GM23338 (cell line): ENCODE data around the gene LCE5A. TPM values are rescaled to one million over a fixed set of nuclear protein-coding genes. Genes with fewer than 3 reads are reported as not detected.
"Not testable (repeated sequence)": the region's sequence is repeated elsewhere in the genome, so short reads cannot be mapped to it uniquely, and the experiment has no call there.

Source experiments
- ATAC-seq: fragments of 200-7000 bp; cut with Tn5 transposase; 3 replicates; pipeline ENCODE4 v1.9.1; 2020
- DNase-seq: peaks from one replicate; pipeline ENCODE4 v3.0.0-alpha.2; 2015; ENCODE audit warnings: low spot score
- H2AFZ ChIP-seq: fragments of 200-600 bp; sonication (generic); 2 replicates; pipeline ENCODE4 v1.8.0; 2016; ENCODE audit warnings: antibody characterized with exemption, mild to moderate bottlenecking, moderate library complexity
- H3F3A ChIP-seq: fragments of 200-600 bp; sonication (generic); replicated peaks from 2 replicates; pipeline ENCODE4 v1.8.0; 2017; ENCODE audit warnings: antibody characterized with exemption, mixed run types, low read depth
- H3K27ac ChIP-seq: fragments of 200-600 bp; sonication (generic); 2 replicates; pipeline ENCODE4 v1.6.1; 2016; ENCODE audit warnings: low read depth
- H3K27me3 ChIP-seq: fragments of 200-600 bp; sonication (generic); 2 replicates; pipeline ENCODE4 v1.8.0; 2016; ENCODE audit warnings: mild to moderate bottlenecking, mixed run types, moderate library complexity; ENCODE audit not compliant: insufficient read depth
- H3K36me3 ChIP-seq: fragments of 200-600 bp; sonication (generic); 2 replicates; pipeline ENCODE4 v1.8.0; 2016; ENCODE audit warnings: mild to moderate bottlenecking; ENCODE audit not compliant: insufficient read depth
- H3K4me1 ChIP-seq: fragments of 200-600 bp; sonication (generic); 2 replicates; pipeline ENCODE4 v1.8.0; 2016; ENCODE audit warnings: mild to moderate bottlenecking, moderate library complexity; ENCODE audit not compliant: insufficient read depth
- H3K4me2 ChIP-seq: fragments of 200-600 bp; sonication (generic); 2 replicates; pipeline ENCODE4 v1.7.1; 2017; ENCODE audit warnings: mixed run types
- H3K4me3 ChIP-seq: fragments of 200-600 bp; sonication (generic); 2 replicates; pipeline ENCODE4 v1.6.1; 2016; ENCODE audit warnings: mixed run types
- H3K79me2 ChIP-seq: fragments of 200-600 bp; sonication (generic); replicated peaks from 2 replicates; pipeline ENCODE4 v1.8.0; 2017; ENCODE audit warnings: mild to moderate bottlenecking; ENCODE audit not compliant: insufficient read depth
- H3K9me2 ChIP-seq: fragments of 200-600 bp; sonication (generic); 2 replicates; pipeline ENCODE4 v1.8.0; 2017; ENCODE audit not compliant: insufficient read depth
- H4K20me1 ChIP-seq: fragments of 200-600 bp; sonication (generic); replicated peaks from 2 replicates; pipeline ENCODE4 v1.8.0; 2017; ENCODE audit warnings: mild to moderate bottlenecking; ENCODE audit not compliant: insufficient read depth
- H3K27ac Mint-ChIP-seq: 2 replicates; pipeline ENCODE4 v1.8.0; 2020; ENCODE audit warnings: inconsistent platforms, mild to moderate bottlenecking, moderate library complexity, mixed read lengths
- H3K27me3 Mint-ChIP-seq: 3 replicates; pipeline ENCODE4 v1.8.0; 2022; ENCODE audit warnings: low read depth, mild to moderate bottlenecking, moderate library complexity, mixed read lengths, inconsistent platforms; ENCODE audit not compliant: insufficient read depth, poor library complexity
- H3K36me3 Mint-ChIP-seq: 3 replicates; pipeline ENCODE4 v1.8.0; 2021; ENCODE audit warnings: low read depth, mild to moderate bottlenecking, inconsistent platforms, moderate library complexity, mixed read lengths
- H3K4me1 Mint-ChIP-seq: 3 replicates; pipeline ENCODE4 v1.8.0; 2020; ENCODE audit warnings: mild to moderate bottlenecking, inconsistent platforms, mixed read lengths
- H3K4me3 Mint-ChIP-seq: 3 replicates; pipeline ENCODE4 v1.8.0; 2021; ENCODE audit warnings: moderate library complexity, mild to moderate bottlenecking, inconsistent platforms, mixed read lengths
- H3K9me3 Mint-ChIP-seq: 3 replicates; pipeline ENCODE4 v1.8.0; 2020; ENCODE audit warnings: moderate library complexity, mild to moderate bottlenecking, inconsistent platforms, mixed read lengths
- POLR2AphosphoS5 ChIP-seq: IDR thresholded peaks from 2 replicates; pipeline ENCODE4 v1.6.1; 2016; ENCODE audit warnings: antibody characterized with exemption, low read depth
- ZNF114 ChIP-seq: fragments of 250-450 bp; sonication (Bioruptor Pico); IDR thresholded peaks from 2 replicates; pipeline ENCODE4 v1.5.0; 2020; ENCODE audit warnings: mild to moderate bottlenecking, moderate library complexity
- polyA plus RNA-seq: library from polyadenylated mRNA; unstranded; fragments of >200 nt; fragmentation: Nextera tagmentation; extraction: Ambion mirVana; gene quantifications from 2 replicates; pipeline ENCODE4 v1.2.1, GENCODE V29; 2016
- total RNA-seq: library from RNA; depleted of rRNA; stranded (reverse); fragments of >200 nt; shearing (Covaris generic); gene quantifications from 2 replicates; pipeline ENCODE4 v1.2.3, GENCODE V29; 2014
- TF ChIP-seq, protein P1 (sequence below), 2 experiments: fragments of 200-600 bp in 1 of 2; sonication (generic) in 1 of 2; conservative IDR thresholded peaks; 2 replicates each; pipeline versions ENCODE4 v1.5.1 to v1.6.1; 2016 to 2017; ENCODE audit warnings: antibody characterized with exemption in 2 of 2, low read depth in 2 of 2, mild to moderate bottlenecking in 2 of 2, moderate library complexity in 1 of 2

Gene LCE5A
- total and polyA plus RNA-seq, 2 experiments from 2014 or later = not detected

DNA sequence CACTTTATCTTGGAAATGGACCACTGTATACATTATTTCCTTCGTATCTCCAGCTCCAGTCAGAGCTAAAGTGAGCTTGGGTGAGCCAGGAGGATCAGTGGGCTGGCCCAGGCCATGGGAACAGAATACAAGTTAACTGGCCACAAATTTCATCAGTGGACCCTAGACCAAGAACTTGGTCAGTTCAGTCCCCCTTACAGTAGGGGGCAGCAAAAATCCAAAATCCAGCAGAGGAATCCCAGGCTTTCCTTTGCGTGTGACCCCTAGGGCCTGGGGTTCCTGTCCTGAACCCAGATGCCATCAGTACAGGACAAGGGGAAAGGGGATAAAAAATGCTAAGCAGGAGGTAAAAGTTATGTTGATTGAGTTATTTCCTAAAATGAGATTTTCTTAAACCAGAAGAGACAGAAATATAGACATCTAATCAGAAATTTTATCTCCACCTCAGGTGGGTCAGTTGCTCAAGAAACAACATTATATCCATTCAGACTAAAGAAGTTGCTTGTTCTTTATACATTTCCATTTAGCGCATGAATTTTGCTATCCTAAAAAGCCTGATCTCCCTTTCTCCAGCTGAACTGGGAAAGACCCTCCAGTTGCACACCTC lies 24.1 kb upstream of the LCE5A start:
- Mint-ChIP-seq H3K27me3 (peaks cover 1% of the 10 kb centered on the region), H3K4me1 (no peaks in the 10 kb centered on the region), H3K9me3 (peaks cover 7% of the 10 kb centered on the region), H3K4me3 (no peak overlapping the region), H3K27ac (no peak overlapping the region), H3K36me3 (no peaks in the 10 kb centered on the region)
- Histone ChIP-seq H3K9me2 (no peaks in the 10 kb centered on the region), H3K4me2 (no peak overlapping the region), H3K27ac (no peak overlapping the region), H3K36me3 (no peaks in the 10 kb centered on the region), H3K79me2 (no peaks in the 10 kb centered on the region), H3K4me3 (no peak overlapping the region), H3K4me1 (no peaks in the 10 kb centered on the region), H2AFZ (no peak overlapping the region; the same call in 1 of the 2 replicates), H3F3A (no peaks in the 10 kb centered on the region), H3K27me3 (no peaks in the 10 kb centered on the region), H4K20me1 (no peaks in the 10 kb centered on the region)
- peak; percentile 93 for ATAC-seq
- peak; percentile 78 for DNase-seq
- no peak for TF ChIP-seq POLR2AphosphoS5
- TF ChIP-seq, protein P1, sequence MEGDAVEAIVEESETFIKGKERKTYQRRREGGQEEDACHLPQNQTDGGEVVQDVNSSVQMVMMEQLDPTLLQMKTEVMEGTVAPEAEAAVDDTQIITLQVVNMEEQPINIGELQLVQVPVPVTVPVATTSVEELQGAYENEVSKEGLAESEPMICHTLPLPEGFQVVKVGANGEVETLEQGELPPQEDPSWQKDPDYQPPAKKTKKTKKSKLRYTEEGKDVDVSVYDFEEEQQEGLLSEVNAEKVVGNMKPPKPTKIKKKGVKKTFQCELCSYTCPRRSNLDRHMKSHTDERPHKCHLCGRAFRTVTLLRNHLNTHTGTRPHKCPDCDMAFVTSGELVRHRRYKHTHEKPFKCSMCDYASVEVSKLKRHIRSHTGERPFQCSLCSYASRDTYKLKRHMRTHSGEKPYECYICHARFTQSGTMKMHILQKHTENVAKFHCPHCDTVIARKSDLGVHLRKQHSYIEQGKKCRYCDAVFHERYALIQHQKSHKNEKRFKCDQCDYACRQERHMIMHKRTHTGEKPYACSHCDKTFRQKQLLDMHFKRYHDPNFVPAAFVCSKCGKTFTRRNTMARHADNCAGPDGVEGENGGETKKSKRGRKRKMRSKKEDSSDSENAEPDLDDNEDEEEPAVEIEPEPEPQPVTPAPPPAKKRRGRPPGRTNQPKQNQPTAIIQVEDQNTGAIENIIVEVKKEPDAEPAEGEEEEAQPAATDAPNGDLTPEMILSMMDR (conservative IDR thresholded peaks at IDR 0.05; ENCODE audit: low read depth in 2 of 2) = peak; percentile 70 to 74

DNA sequence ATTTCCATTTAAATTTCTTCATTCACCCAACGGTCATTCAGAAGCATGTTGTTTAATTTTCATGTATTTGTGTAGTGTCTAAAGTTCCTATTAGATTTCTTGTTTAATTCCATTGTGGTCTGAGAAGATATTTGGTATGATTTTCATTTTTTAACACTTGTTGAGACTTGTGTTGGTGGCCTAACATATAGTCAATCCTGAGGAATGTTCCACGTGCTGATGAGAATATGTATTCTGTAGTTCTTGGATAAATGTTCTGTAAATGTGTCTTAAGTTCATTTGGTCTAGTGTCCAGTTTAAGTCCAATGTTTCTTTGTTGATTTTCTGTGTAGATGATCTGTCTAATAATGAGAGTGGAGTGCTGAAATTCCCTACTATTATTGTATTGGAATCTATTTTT lies 22.7 kb upstream of the LCE5A start:
- no peak for TF ChIP-seq ZNF114
- no peaks in the 10 kb centered on the region for H3K9me2 ChIP-seq
- Mint-ChIP-seq H3K4me1 (no peaks in the 10 kb centered on the region), H3K9me3 (peaks cover 8% of the 10 kb centered on the region), H3K27me3 (peaks cover 1% of the 10 kb centered on the region), H3K27ac (no peak overlapping the region), H3K4me3 (no peak overlapping the region), H3K36me3 (no peaks in the 10 kb centered on the region)
- H2AFZ ChIP-seq = no peak overlapping the region
- H3F3A ChIP-seq = no peaks in the 10 kb centered on the region
- DNase-seq (no peak), ATAC-seq (no peak)
- no peaks in the 10 kb centered on the region for H3K27me3 ChIP-seq
- no peaks in the 10 kb centered on the region for H3K36me3 ChIP-seq
- H3K27ac ChIP-seq = no peak overlapping the region
- H3K4me3 ChIP-seq = no peak overlapping the region
- H3K4me2 ChIP-seq = no peak overlapping the region
- no peaks in the 10 kb centered on the region for H3K4me1 ChIP-seq
- no peaks in the 10 kb centered on the region for H3K79me2 ChIP-seq
- no peaks in the 10 kb centered on the region for H4K20me1 ChIP-seq

- not testable (repeated sequence) for H3K4me2 ChIP-seq, H3K27me3 ChIP-seq, H3K27ac Mint-ChIP-seq, H3K27me3 Mint-ChIP-seq, H2AFZ ChIP-seq, H4K20me1 ChIP-seq, H3K4me1 Mint-ChIP-seq, H3K27ac ChIP-seq, H3K36me3 ChIP-seq, H3K4me3 Mint-ChIP-seq, H3K36me3 Mint-ChIP-seq, H3K9me2 ChIP-seq, H3F3A ChIP-seq, H3K4me1 ChIP-seq, H3K79me2 ChIP-seq, H3K4me3 ChIP-seq
- H3K9me3 Mint-ChIP-seq = peaks cover 11% of the 10 kb centered on the region
- DNase-seq (peak; percentile 65), ATAC-seq (peak; percentile 67)
- TF ChIP-seq, protein P1 (conservative IDR thresholded peaks at IDR 0.05; ENCODE audit: low read depth in 2 of 2) = peak; percentile 45 to 66; a peak in 3 of 4 replicates
Observed at GRCh38 chr1:152491537-152491936, 19.1 kb upstream of the LCE5A start.
